ENCODE measurements around the gene EVC2.

Gene EVC2

GRCh38 chr4:5569451-5569850, 138.9 kb downstream of the EVC2 start:
- H3K27ac ChIP-seq: no peak overlapping the region
- TF ChIP-seq, protein P1, sequence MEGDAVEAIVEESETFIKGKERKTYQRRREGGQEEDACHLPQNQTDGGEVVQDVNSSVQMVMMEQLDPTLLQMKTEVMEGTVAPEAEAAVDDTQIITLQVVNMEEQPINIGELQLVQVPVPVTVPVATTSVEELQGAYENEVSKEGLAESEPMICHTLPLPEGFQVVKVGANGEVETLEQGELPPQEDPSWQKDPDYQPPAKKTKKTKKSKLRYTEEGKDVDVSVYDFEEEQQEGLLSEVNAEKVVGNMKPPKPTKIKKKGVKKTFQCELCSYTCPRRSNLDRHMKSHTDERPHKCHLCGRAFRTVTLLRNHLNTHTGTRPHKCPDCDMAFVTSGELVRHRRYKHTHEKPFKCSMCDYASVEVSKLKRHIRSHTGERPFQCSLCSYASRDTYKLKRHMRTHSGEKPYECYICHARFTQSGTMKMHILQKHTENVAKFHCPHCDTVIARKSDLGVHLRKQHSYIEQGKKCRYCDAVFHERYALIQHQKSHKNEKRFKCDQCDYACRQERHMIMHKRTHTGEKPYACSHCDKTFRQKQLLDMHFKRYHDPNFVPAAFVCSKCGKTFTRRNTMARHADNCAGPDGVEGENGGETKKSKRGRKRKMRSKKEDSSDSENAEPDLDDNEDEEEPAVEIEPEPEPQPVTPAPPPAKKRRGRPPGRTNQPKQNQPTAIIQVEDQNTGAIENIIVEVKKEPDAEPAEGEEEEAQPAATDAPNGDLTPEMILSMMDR (IDR thresholded peaks at IDR 0.05): no peak
- no peak for TF ChIP-seq ZFX (IDR thresholded peaks at IDR 0.05; ENCODE audit: borderline replicate concordance)

DNA sequence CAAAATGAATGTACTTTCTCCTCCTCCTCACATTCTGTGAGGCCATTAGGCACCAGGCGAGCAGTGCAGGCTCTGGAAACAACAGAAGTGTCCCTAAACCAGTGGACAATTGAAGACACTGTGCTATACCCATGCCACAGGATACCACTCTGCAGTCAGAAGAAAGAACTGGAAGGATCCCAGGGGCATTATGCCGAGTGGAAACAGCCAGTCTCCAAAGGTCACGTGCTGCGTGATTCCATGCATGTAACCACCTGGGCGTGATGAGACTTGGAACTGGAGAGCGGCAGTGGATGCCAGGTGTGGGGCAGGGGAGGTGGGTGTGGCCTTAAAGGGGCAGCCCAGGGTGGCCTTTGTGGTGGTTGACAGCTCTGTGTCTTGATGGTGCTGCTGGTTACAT, 139.4 kb downstream of the EVC2 start:
- TF ChIP-seq, protein P1 (IDR thresholded peaks at IDR 0.05): no peak

GRCh38 chr4:5568336-5568735, 140.0 kb downstream of the EVC2 start:
- TF ChIP-seq ZFX (IDR thresholded peaks at IDR 0.05; ENCODE audit: borderline replicate concordance): no peak
- TF ChIP-seq, protein P1 (IDR thresholded peaks at IDR 0.05): no peak

More for the DNA sequence above, 139.4 kb downstream of the EVC2 start:
- no peak overlapping the region for H3K27ac ChIP-seq

GRCh38 chr4:5566991-5567390, 141.4 kb downstream of the EVC2 start:
- TF ChIP-seq, protein P1 (IDR thresholded peaks at IDR 0.05): no peak
- no peak for TF ChIP-seq ZFX (IDR thresholded peaks at IDR 0.05; ENCODE audit: borderline replicate concordance)
- no peak overlapping the region for H3K27ac ChIP-seq

More at GRCh38 chr4:5568336-5568735, 140.0 kb downstream of the EVC2 start:
- H3K27ac ChIP-seq: no peak overlapping the region

- H3K27ac ChIP-seq: no peak overlapping the region
- TF ChIP-seq, protein P1 (IDR thresholded peaks at IDR 0.05): no peak
- no peak for TF ChIP-seq ZFX (IDR thresholded peaks at IDR 0.05; ENCODE audit: borderline replicate concordance)
Measured at GRCh38 chr4:5566526-5566925, 141.8 kb downstream of the EVC2 start.

GRCh38 chr4:5563856-5564255, 144.5 kb downstream of the EVC2 start:
- no peak for TF ChIP-seq ZFX (IDR thresholded peaks at IDR 0.05; ENCODE audit: borderline replicate concordance)
- TF ChIP-seq, protein P1 (IDR thresholded peaks at IDR 0.05): no peak
- H3K27ac ChIP-seq: no peak overlapping the region

GRCh38 chr4:5562476-5562875, 145.9 kb downstream of the EVC2 start:
- TF ChIP-seq, protein P1 (IDR thresholded peaks at IDR 0.05): no peak
- no peak for TF ChIP-seq ZFX (IDR thresholded peaks at IDR 0.05; ENCODE audit: borderline replicate concordance)
- no peak overlapping the region for H3K27ac ChIP-seq

All from 22Rv1 (cell line).